GM23248 (cell line): ENCODE measurements around the gene ST3GAL3. TPM values are rescaled to one million over a fixed set of nuclear protein-coding genes. Genes with fewer than 3 reads are reported as not detected.

ENCODE experiments used
- DNase-seq: peaks from one replicate; pipeline ENCODE4 v3.0.0-alpha.2; 2015
- H2AFZ ChIP-seq: fragments of 200-600 bp; sonication (generic); 2 replicates; pipeline ENCODE4 v1.6.1; 2016; ENCODE audit warnings: antibody characterized with exemption
- H3F3A ChIP-seq: fragments of 200-600 bp; sonication (generic); 2 replicates; pipeline ENCODE4 v1.6.1; 2016; ENCODE audit warnings: mild to moderate bottlenecking, antibody characterized with exemption, mixed run types; ENCODE audit not compliant: insufficient read depth
- H3K27ac ChIP-seq: fragments of 200-600 bp; sonication (generic); 2 replicates; pipeline ENCODE4 v1.5.1; 2016; ENCODE audit warnings: mild to moderate bottlenecking
- H3K27me3 ChIP-seq: fragments of 200-600 bp; sonication (generic); replicated peaks from 2 replicates; pipeline ENCODE4 v1.6.1; 2016; ENCODE audit warnings: mild to moderate bottlenecking; ENCODE audit not compliant: insufficient read depth
- H3K36me3 ChIP-seq: fragments of 200-600 bp; sonication (generic); 2 replicates; pipeline ENCODE4 v1.6.1; 2016; ENCODE audit warnings: low read depth, mild to moderate bottlenecking
- H3K4me1 ChIP-seq: fragments of 200-600 bp; sonication (generic); 2 replicates; pipeline ENCODE4 v1.6.1; 2016; ENCODE audit warnings: mild to moderate bottlenecking; ENCODE audit not compliant: insufficient read depth
- H3K4me2 ChIP-seq: fragments of 200-600 bp; sonication (generic); one replicate; pipeline ENCODE4 v1.6.1; 2016; ENCODE audit warnings: mild to moderate bottlenecking; ENCODE audit not compliant: unreplicated experiment
- H3K4me3 ChIP-seq: fragments of 200-600 bp; sonication (generic); 2 replicates; pipeline ENCODE4 v1.5.1; 2016; ENCODE audit warnings: mild to moderate bottlenecking
- H3K79me2 ChIP-seq: fragments of 200-600 bp; sonication (generic); 2 replicates; pipeline ENCODE4 v1.6.1; 2016; ENCODE audit warnings: mild to moderate bottlenecking; ENCODE audit not compliant: insufficient read depth
- H3K9ac ChIP-seq: fragments of 200-600 bp; sonication (generic); 2 replicates; pipeline ENCODE4 v1.6.1; 2016; ENCODE audit warnings: mild to moderate bottlenecking
- H3K9me2 ChIP-seq: fragments of 200-600 bp; sonication (generic); 2 replicates; pipeline ENCODE4 v1.6.1; 2016; ENCODE audit warnings: mixed run types, mild to moderate bottlenecking, moderate library complexity; ENCODE audit not compliant: insufficient read depth
- H3K9me3 ChIP-seq: fragments of 200-600 bp; sonication (generic); one replicate; pipeline ENCODE4 v1.6.1; 2017; ENCODE audit warnings: low read depth
- H4K20me1 ChIP-seq: fragments of 200-600 bp; sonication (generic); 2 replicates; pipeline ENCODE4 v1.6.0; 2016; ENCODE audit not compliant: insufficient read depth
- EZH2 ChIP-seq: fragments of 200-600 bp; sonication (generic); IDR thresholded peaks from 2 replicates; pipeline ENCODE4 v1.6.1; 2018; ENCODE audit warnings: antibody characterized with exemption, mild to moderate bottlenecking; ENCODE audit not compliant: insufficient read depth, poor library complexity, severe bottlenecking
- EZH2phosphoT487 ChIP-seq: fragments of 200-600 bp; sonication (generic); IDR thresholded peaks from 2 replicates; pipeline ENCODE4 v1.6.1; 2018; ENCODE audit warnings: antibody characterized with exemption, moderate library complexity, mild to moderate bottlenecking, low read depth; ENCODE audit not compliant: insufficient read depth
- WGBS, 2 experiments: methylation state at CpG; one replicate each; pipeline ENCODE4 v1.1.6; 2015 to 2017; ENCODE audit warnings: low lambda C conversion rate in 2 of 2, low coverage in 1 of 2; ENCODE audit errors: missing lambda C conversion rate in 2 of 2; 5-methylcytosine and 5-hydroxymethylcytosine counted together
- in situ Hi-C: fragments of 300-500 bp; cut with MboI; formaldehyde crosslinking; loops from 2 replicates; pipeline ENCODE4 v1.15.0; 2020
- polyA plus RNA-seq: library from polyadenylated mRNA; unstranded; fragments of >200 nt; fragmentation: Nextera tagmentation; extraction: Ambion mirVana; gene quantifications from 2 replicates; pipeline ENCODE4 v1.2.1, GENCODE V29; 2016
- total RNA-seq: library from RNA; depleted of rRNA; stranded (reverse); fragments of >200 nt; shearing (Covaris generic); gene quantifications from 2 replicates; pipeline ENCODE4 v1.2.3, GENCODE V29; 2014

ST3GAL3 gene
- total and polyA plus RNA-seq, 2 experiments from 2014 or later: 9.7 to 13.8 TPM

DNA sequence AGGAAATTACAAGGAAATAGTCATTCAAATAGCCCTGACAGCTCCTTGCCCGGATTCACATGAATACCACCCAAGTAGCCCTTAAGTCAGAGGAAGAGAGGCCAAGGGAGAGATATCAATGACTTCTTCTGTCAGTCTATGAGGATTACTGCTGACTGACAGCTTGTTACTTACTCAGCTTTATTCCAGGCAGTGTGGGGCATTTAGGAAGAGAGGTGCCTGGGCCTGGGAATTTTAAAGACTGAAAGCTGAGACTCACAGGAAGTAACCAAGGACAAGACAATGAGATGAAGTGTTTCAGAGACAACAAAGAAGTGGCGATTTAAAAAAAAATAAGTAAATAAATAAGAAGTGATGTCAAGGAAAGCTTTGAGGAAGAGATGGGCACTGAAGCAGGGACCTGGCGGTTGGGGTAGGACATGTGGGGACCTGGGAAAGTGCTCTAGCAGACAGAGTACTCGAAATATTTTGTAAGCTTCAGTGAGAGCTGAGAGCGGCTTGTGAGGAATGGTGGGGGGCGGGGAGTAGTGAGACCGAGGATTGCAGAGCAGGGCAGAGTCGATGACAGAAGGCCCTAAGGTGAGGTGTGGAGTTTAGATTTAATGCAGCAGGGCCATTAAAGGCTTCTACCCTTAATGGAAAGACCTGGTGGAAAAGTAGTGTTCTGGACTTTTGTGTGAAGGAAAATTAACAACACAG is 58.9 kb downstream of the ST3GAL3 start:
- no peaks in the 10 kb centered on the region for H3K9me2 ChIP-seq
- H3K27me3 ChIP-seq: no peaks in the 10 kb centered on the region
- H3K4me2 ChIP-seq: no peak overlapping the region
- no peak overlapping the region for H3K27ac ChIP-seq
- no peaks in the 10 kb centered on the region for H4K20me1 ChIP-seq
- no peak overlapping the region for H3K9ac ChIP-seq
- 68 to 82% methylated on average over 7 to 8 of the region's 8 CpGs for WGBS, 2 experiments
- peaks cover 51% of the 10 kb centered on the region for H3K79me2 ChIP-seq
- H3K4me3 ChIP-seq: no peak overlapping the region
- H2AFZ ChIP-seq: no peak overlapping the region
- TF ChIP-seq EZH2phosphoT487 (no peak), EZH2 (no peak)
- DNase-seq: no peak
- in situ Hi-C loops: no loop called here
- H3K9me3 ChIP-seq: no peaks in the 10 kb centered on the region
- H3K4me1 ChIP-seq: peaks cover 10% of the 10 kb centered on the region
- 0 out of 2 replicates have a peak, but pooled peaks cover 8% of the 10 kb centered on the region for H3F3A ChIP-seq
- H3K36me3 ChIP-seq: no peaks in the 10 kb centered on the region

DNA sequence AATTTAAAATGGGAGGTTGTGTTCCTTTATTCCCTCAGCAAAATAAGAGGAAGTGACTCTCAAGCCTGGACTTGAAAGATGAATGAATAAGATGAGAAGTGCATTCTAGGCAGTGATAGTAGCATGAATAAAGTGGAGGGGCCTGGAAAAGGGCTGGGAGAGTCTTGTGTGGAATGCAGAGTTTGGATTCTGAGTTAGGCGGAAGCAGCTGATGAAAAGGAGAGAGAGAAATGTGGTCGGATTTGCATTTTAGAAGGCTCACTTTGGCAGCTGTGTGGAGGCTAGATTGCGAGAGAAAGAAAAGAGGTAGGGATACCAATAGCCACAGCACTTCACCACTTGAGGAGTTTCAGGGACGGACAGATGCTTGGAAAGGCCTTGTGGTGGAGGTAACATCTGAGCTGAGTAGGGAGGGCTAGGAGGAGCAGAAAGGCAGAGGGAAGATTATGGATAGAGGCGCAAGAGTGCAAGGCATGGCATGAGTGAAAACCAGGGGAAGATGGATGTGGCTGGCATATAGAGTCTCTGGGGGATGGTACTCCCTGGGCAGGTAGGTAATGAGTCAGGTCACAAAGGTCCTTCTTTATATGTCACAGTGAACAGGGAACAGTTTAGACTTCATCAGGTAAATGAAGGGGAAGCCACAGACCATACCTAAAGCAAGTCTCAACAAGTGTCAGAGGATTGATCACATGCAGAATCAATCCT is 59.6 kb downstream of the ST3GAL3 start:
- H4K20me1 ChIP-seq: no peaks in the 10 kb centered on the region
- H3K4me3 ChIP-seq: no peak overlapping the region
- DNase-seq: no peak
- in situ Hi-C loops: no loop called here
- H3K27me3 ChIP-seq: no peaks in the 10 kb centered on the region
- H3K9me2 ChIP-seq: no peaks in the 10 kb centered on the region
- H3K27ac ChIP-seq: no peak overlapping the region
- peaks cover 10% of the 10 kb centered on the region; the same call in 1 of the 2 replicates for H3K4me1 ChIP-seq
- no peak for TF ChIP-seq EZH2phosphoT487
- TF ChIP-seq EZH2: no peak
- no peaks in the 10 kb centered on the region for H3K9me3 ChIP-seq
- 0 out of 2 replicates have a peak, but pooled peaks cover 8% of the 10 kb centered on the region for H3F3A ChIP-seq
- H3K4me2 ChIP-seq: no peak overlapping the region
- peaks cover 50% of the 10 kb centered on the region for H3K79me2 ChIP-seq
- no peaks in the 10 kb centered on the region for H3K36me3 ChIP-seq
- no peak overlapping the region for H2AFZ ChIP-seq
- H3K9ac ChIP-seq: no peak overlapping the region
- 88 to 94% methylated on average over 5 of the region's 5 CpGs for WGBS, 2 experiments

DNA sequence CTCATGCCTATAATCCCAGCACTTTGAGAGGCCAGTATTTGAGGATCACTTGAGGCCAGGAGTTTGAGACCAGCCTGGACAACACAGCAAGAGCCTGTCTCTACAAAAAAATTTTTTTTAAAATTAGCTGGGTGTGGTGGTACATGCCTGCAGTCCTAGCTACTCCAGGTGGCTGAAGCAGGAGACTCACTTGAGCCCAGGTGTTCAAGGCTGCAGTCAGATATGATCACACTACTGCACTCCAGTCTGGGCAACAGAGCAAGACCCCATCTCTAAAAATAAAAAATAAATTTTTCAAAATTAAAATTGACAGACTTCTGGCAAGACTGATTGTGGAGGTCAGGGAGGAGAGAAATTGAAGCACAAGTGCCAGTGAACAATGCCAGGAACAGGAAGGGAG is 60.8 kb downstream of the ST3GAL3 start:
- peaks cover 6% of the 10 kb centered on the region; the same call in 1 of the 2 replicates for H3K4me1 ChIP-seq
- H3K27me3 ChIP-seq: no peaks in the 10 kb centered on the region
- no peaks in the 10 kb centered on the region for H3K9me3 ChIP-seq
- no peak overlapping the region for H3K27ac ChIP-seq
- no peak overlapping the region for H3K9ac ChIP-seq
- H3K36me3 ChIP-seq: no peaks in the 10 kb centered on the region
- H3K9me2 ChIP-seq: no peaks in the 10 kb centered on the region
- H4K20me1 ChIP-seq: no peaks in the 10 kb centered on the region
- no peak for DNase-seq
- no peak overlapping the region for H3K4me2 ChIP-seq
- H3F3A ChIP-seq: 0 out of 2 replicates have a peak, but pooled peaks cover under 1% of the 10 kb centered on the region
- peaks cover 50% of the 10 kb centered on the region for H3K79me2 ChIP-seq
- H3K4me3 ChIP-seq: no peak overlapping the region
- TF ChIP-seq EZH2phosphoT487: no peak
- TF ChIP-seq EZH2: no peak
- in situ Hi-C loops: no loop called here
- no peak overlapping the region for H2AFZ ChIP-seq

DNA sequence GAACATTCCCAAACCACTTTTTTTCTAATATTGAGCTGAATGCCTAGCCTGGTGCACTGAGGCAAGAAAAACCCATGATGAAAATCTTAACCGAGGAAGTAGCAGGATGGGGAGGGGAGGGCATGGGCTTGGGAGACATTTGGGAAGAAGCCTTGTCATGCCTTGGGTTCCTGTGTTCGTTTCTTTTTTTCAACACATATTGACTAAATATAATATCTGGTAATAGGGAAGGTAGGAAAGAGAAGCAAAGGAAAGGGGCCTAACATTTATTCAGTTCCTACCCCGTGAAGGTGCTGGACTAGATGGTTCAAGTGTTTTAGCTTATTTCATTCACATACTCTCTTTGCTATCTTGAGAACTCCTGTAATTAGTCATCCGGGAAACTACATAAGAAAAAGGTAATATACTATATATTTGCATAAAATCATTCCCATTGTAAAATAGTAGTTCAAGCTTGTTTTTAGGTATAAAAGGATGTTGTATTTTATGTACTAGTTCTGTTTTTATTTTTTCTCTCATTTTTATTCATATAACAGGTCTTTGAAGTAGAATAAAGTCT is 62.1 kb downstream of the ST3GAL3 start:
- Histone ChIP-seq H3K36me3 (no peaks in the 10 kb centered on the region), H3K27ac (no peak overlapping the region), H3K4me2 (no peak overlapping the region), H3F3A (no peaks in the 10 kb centered on the region), H3K4me1 (peaks cover 10% of the 10 kb centered on the region), H2AFZ (no peak overlapping the region), H3K9ac (no peak overlapping the region), H3K27me3 (no peaks in the 10 kb centered on the region), H3K4me3 (no peak overlapping the region), H3K79me2 (peaks cover 43% of the 10 kb centered on the region), H4K20me1 (no peaks in the 10 kb centered on the region), H3K9me3 (no peaks in the 10 kb centered on the region), H3K9me2 (no peaks in the 10 kb centered on the region)
- in situ Hi-C loops: no loop called here
- TF ChIP-seq EZH2 (no peak), EZH2phosphoT487 (no peak)
- WGBS, 2 experiments: 59 to 61% methylated on average over 4 of the region's 4 CpGs
- DNase-seq: no peak
